Bronchial epithelial cell (primary cell): Measurements from ENCODE around the gene JAKMIP1. TPM values are rescaled to one million over a fixed set of nuclear protein-coding genes. Genes with fewer than 3 reads are reported as not detected.

Experiments used
- DNase-seq: peaks from one replicate; pipeline ENCODE4 v3.0.0-alpha.2; 2010; ENCODE audit warnings: low read depth
- FAIRE-seq: peaks from 2 replicates; lab custom pipeline; 2011; peaks lifted over from hg19 to GRCh38; lab: Jason Lieb, UNC
- H3K27me3 ChIP-seq: 2 replicates; pipeline ENCODE4 v1.5.1; 2011; ENCODE audit warnings: low read length; ENCODE audit not compliant: control insufficient read depth, insufficient read depth
- H3K36me3 ChIP-seq: 2 replicates; pipeline ENCODE4 v1.5.1; 2011; ENCODE audit warnings: low read length; ENCODE audit not compliant: control insufficient read depth, insufficient read depth
- H3K4me3 ChIP-seq: 2 replicates; pipeline ENCODE4 v1.5.1; 2011; ENCODE audit warnings: mild to moderate bottlenecking, low read depth, low read length, control low read depth
- CTCF ChIP-seq: IDR thresholded peaks from 2 replicates; pipeline ENCODE4 v1.5.1; 2011; ENCODE audit warnings: mild to moderate bottlenecking, moderate library complexity, low read length, control low read depth, inconsistent platforms; ENCODE audit not compliant: insufficient read depth, severe bottlenecking
- total RNA-seq: library from RNA; depleted of rRNA; stranded (reverse); fragments of >200 nt; gene quantifications from 2 replicates; pipeline ENCODE4 v1.2.1, GENCODE V29; 2014

JAKMIP1 gene
- total RNA-seq, 1 donor from 2014 or later = not detected

GRCh38 chr4:6087669-6088341 is 112.5 kb downstream of the JAKMIP1 start:
- Histone ChIP-seq H3K4me3 (no peak overlapping the region), H3K27me3 (no peaks in the 10 kb centered on the region), H3K36me3 (no peaks in the 10 kb centered on the region)
- FAIRE-seq (no peak), DNase-seq (peak; percentile 7)
- TF ChIP-seq CTCF = peak; percentile 28

GRCh38 chr4:6086846-6087245 is 113.5 kb downstream of the JAKMIP1 start:
- no peak for DNase-seq
- H3K36me3 ChIP-seq = no peaks in the 10 kb centered on the region
- no peak for FAIRE-seq
- no peaks in the 10 kb centered on the region for H3K27me3 ChIP-seq
- H3K4me3 ChIP-seq = no peak overlapping the region
- no peak for TF ChIP-seq CTCF

- DNase-seq (no peak), FAIRE-seq (no peak)
These were observed 114.4 kb downstream of the JAKMIP1 start for GRCh38 chr4:6085691-6086628.

GRCh38 chr4:6085028-6085690 is 115.2 kb downstream of the JAKMIP1 start:
- H3K4me3 ChIP-seq = no peak overlapping the region
- H3K27me3 ChIP-seq = no peaks in the 10 kb centered on the region
- DNase-seq = no peak
- FAIRE-seq = no peak
- H3K36me3 ChIP-seq = no peaks in the 10 kb centered on the region
- TF ChIP-seq CTCF = no peak

More at GRCh38 chr4:6085691-6086628, 114.4 kb downstream of the JAKMIP1 start:
- H3K27me3 ChIP-seq = no peaks in the 10 kb centered on the region
- no peak for TF ChIP-seq CTCF
- H3K4me3 ChIP-seq = no peak overlapping the region
- no peaks in the 10 kb centered on the region for H3K36me3 ChIP-seq

GRCh38 chr4:6079965-6080364 is 120.4 kb downstream of the JAKMIP1 start:
- DNase-seq (no peak), FAIRE-seq (no peak)
- Histone ChIP-seq H3K4me3 (no peak overlapping the region), H3K27me3 (no peaks in the 10 kb centered on the region), H3K36me3 (no peaks in the 10 kb centered on the region)
- TF ChIP-seq CTCF = no peak
